ENCODE results near the gene IFT57.

Gene IFT57

GRCh38 chr3:108183181-108183580 is 39.0 kb downstream of the IFT57 start:
- H3K9me3 ChIP-seq (ENCODE audit: control insufficient read depth, insufficient read depth, low read depth, low read length): no peaks in the 10 kb centered on the region
- no peak overlapping the region for H3K4me3 ChIP-seq (ENCODE audit: low read depth, low read length)
- H3K27ac ChIP-seq (ENCODE audit: extremely low read depth, low read depth, low read length): no peak overlapping the region
- ChIA-PET POLR2A (no interaction called here), CTCF (no interaction called here)
- TF ChIP-seq PATZ1 (tag by site-specific recombination; IDR thresholded peaks at IDR 0.05): no peak
- no peak for TF ChIP-seq ZNF398 (tag by site-specific recombination; IDR thresholded peaks at IDR 0.05)
- no peak for TF ChIP-seq ZNF121 (tag by site-specific recombination; IDR thresholded peaks at IDR 0.05)
- no peak for TF ChIP-seq ZSCAN18 (tag by site-specific recombination; IDR thresholded peaks at IDR 0.05)
- TF ChIP-seq ZNF629 (tag by site-specific recombination; IDR thresholded peaks at IDR 0.05): no peak
- TF ChIP-seq SP7 (tag by site-specific recombination; IDR thresholded peaks at IDR 0.05): no peak
- TF ChIP-seq ZBTB26 (tag by site-specific recombination; optimal IDR thresholded peaks at IDR 0.05): no peak
- no peak for TF ChIP-seq ZSCAN30 (tag by site-specific recombination; IDR thresholded peaks at IDR 0.05)
- peaks cover 0 to 3% of the 10 kb centered on the region in 2 experiments; a peak in 1 of 3 replicates for H3K36me3 ChIP-seq (ENCODE audit: control insufficient read depth in 2 of 2, insufficient read depth in 1 of 2, low read length in 2 of 2)
- no peaks in the 10 kb centered on the region for H3K4me1 ChIP-seq (ENCODE audit: control insufficient read depth, insufficient read depth, low read length)

GRCh38 chr3:108182339-108182738 is 39.9 kb downstream of the IFT57 start:
- CTCF ChIA-PET: no interaction called here

GRCh38 chr3:108181172-108181571 is 41.1 kb downstream of the IFT57 start:
- Histone ChIP-seq H3K4me3 (ENCODE audit: low read depth, low read length) (no peak overlapping the region), H3K36me3 (ENCODE audit: control insufficient read depth in 2 of 2, insufficient read depth in 1 of 2, low read length in 2 of 2) (no peaks in the 10 kb centered on the region), H3K27ac (ENCODE audit: extremely low read depth, low read depth, low read length) (no peak overlapping the region), H3K4me1 (ENCODE audit: control insufficient read depth, insufficient read depth, low read length) (no peaks in the 10 kb centered on the region), H3K9me3 (ENCODE audit: control insufficient read depth, insufficient read depth, low read depth, low read length) (no peaks in the 10 kb centered on the region)
- POLR2A ChIA-PET: no interaction called here
- CTCF ChIA-PET: interaction anchor here (0.7 kb wide), 1 partner anchor 27 kb away, joined by 4 read pairs; no protein-coding TSS in a partner anchor
- TF ChIP-seq ZNF623 (tag by site-specific recombination; IDR thresholded peaks at IDR 0.05): no peak
- TF ChIP-seq AEBP2 (tag by site-specific recombination; IDR thresholded peaks at IDR 0.05; ENCODE audit: borderline replicate concordance): no peak
- TF ChIP-seq ZNF571 (tag by site-specific recombination; IDR thresholded peaks at IDR 0.05): no peak
- no peak for TF ChIP-seq ZNF248 (tag by site-specific recombination; IDR thresholded peaks at IDR 0.05)
- no peak for TF ChIP-seq ZBTB7A (tag by site-specific recombination; IDR thresholded peaks at IDR 0.05; ENCODE audit: low read depth)
- TF ChIP-seq ZNF580 (tag by site-specific recombination; IDR thresholded peaks at IDR 0.05): no peak
- no peak for TF ChIP-seq ZFP41 (tag by site-specific recombination; IDR thresholded peaks at IDR 0.05; ENCODE audit: borderline replicate concordance)
- no peak for TF ChIP-seq ZSCAN23 (tag by site-specific recombination; IDR thresholded peaks at IDR 0.05)
- TF ChIP-seq ZNF670 (tag by site-specific recombination; IDR thresholded peaks at IDR 0.05; ENCODE audit: low read depth): no peak

More at GRCh38 chr3:108182339-108182738, 39.9 kb downstream of the IFT57 start:
- POLR2A ChIA-PET: no interaction called here
- H3K4me1 ChIP-seq (ENCODE audit: control insufficient read depth, insufficient read depth, low read length): no peaks in the 10 kb centered on the region
- no peaks in the 10 kb centered on the region for H3K36me3 ChIP-seq (ENCODE audit: control insufficient read depth in 2 of 2, insufficient read depth in 1 of 2, low read length in 2 of 2)
- H3K27ac ChIP-seq (ENCODE audit: extremely low read depth, low read depth, low read length): no peak overlapping the region
- no peak overlapping the region for H3K4me3 ChIP-seq (ENCODE audit: low read depth, low read length)
- H3K9me3 ChIP-seq (ENCODE audit: control insufficient read depth, insufficient read depth, low read depth, low read length): no peaks in the 10 kb centered on the region
- peak; percentile 59 for TF ChIP-seq PRDM6 (tag by site-specific recombination; IDR thresholded peaks at IDR 0.05)
- no peak for TF ChIP-seq ZNF76 (tag by site-specific recombination; IDR thresholded peaks at IDR 0.05; ENCODE audit: borderline replicate concordance, low read depth)
- 0 out of 2 replicates have a peak, but pooled peaks have one; percentile 13 for TF ChIP-seq ZIC2 (tag by site-specific recombination; IDR thresholded peaks at IDR 0.05)

Data from HEK293 (cell line).